Measurements from ENCODE around the gene PPP1R14C. TPM values are rescaled to one million over a fixed set of nuclear protein-coding genes. Genes with fewer than 3 reads are reported as not detected.

PPP1R14C gene
- total and polyA plus RNA-seq, 2 of the 13 experiments (the other 11 are each of a cell fraction or from before 2014, with no cell fraction given) = not detected

GRCh38 chr6:150255840-150256239 is 113.0 kb downstream of the PPP1R14C start:
- Histone ChIP-seq H3K4me1 (ENCODE audit: insufficient read depth, low read length) (no peaks in the 10 kb centered on the region), H4K20me1 (ENCODE audit: insufficient read depth, low read length) (no peaks in the 10 kb centered on the region), H3K9ac (ENCODE audit: insufficient read depth, low read depth, low read length) (no peak overlapping the region), H3K4me3 (replicated peaks in 1 of 3; ENCODE audit: insufficient read depth in 1 of 3, low read depth in 2 of 3, low read length in 3 of 3) (no peak overlapping the region), H3K27ac (ENCODE audit: extremely low read length, insufficient read depth, low read length) (no peak overlapping the region), H3K36me3 (replicated peaks in 1 of 2; ENCODE audit: control insufficient read depth in 1 of 2, insufficient read depth in 2 of 2, low read length in 2 of 2) (no peaks in the 10 kb centered on the region), H2AFZ (ENCODE audit: low read length) (no peak overlapping the region), H3K27me3 (ENCODE audit: control insufficient read depth in 1 of 2, insufficient read depth in 2 of 2, low read length in 2 of 2) (peaks cover 2 to 21% of the 10 kb centered on the region in 2 experiments; a peak in 4 of 5 replicates), H3K9me3 (ENCODE audit: low read length) (no peaks in the 10 kb centered on the region), H3K4me2 (ENCODE audit: low read depth, low read length) (no peak overlapping the region), H3K79me2 (ENCODE audit: insufficient read depth, low read length) (no peaks in the 10 kb centered on the region)
- ATAC-seq (no peak), FAIRE-seq (no peak), DNase-seq (ENCODE audit: low spot score) (no peak)
- 7% methylated on average over 8 of the region's 9 CpGs for WGBS (ENCODE audit: low lambda C conversion rate)
- in situ Hi-C loops (cut with HindIII; ENCODE audit: extremely low pct_ligation_motif_present, low pct_unique_long_range_greater_than_20kb) (no loop called here), intact Hi-C loops (cut with micrococcal nuclease; ENCODE audit: unreplicated experiment) (no loop called here)
- ChIA-PET CTCF (ENCODE audit: low intra/inter-chr PET ratio, low total read pairs) (no interaction called here), POLR2A (no interaction called here)
- no TSS peak for BruUV-seq (replicated peaks)
- no peak for TF ChIP-seq DNMT3B (CRISPR knock-in tag; conservative IDR thresholded peaks at IDR 0.05)
- no peak for TF ChIP-seq CHCHD3 (CRISPR knock-in tag; IDR thresholded peaks at IDR 0.05)
- no peak for TF ChIP-seq GTF3A (CRISPR knock-in tag; conservative IDR thresholded peaks at IDR 0.05)
- no peak for TF ChIP-seq HNF4G (IDR thresholded peaks at IDR 0.05; ENCODE audit: borderline replicate concordance, low read depth, low read length)
- no peak for TF ChIP-seq HNF4G (CRISPR knock-in tag; IDR thresholded peaks at IDR 0.05; ENCODE audit: borderline replicate concordance, low read depth)
- no peak for TF ChIP-seq HMGXB4 (CRISPR knock-in tag; IDR thresholded peaks at IDR 0.05; ENCODE audit: borderline replicate concordance in 1 of 2, low read depth in 1 of 2)
- TF ChIP-seq ZNF317 (CRISPR knock-in tag; IDR thresholded peaks at IDR 0.05) = no peak
- TF ChIP-seq E2F5 (CRISPR knock-in tag; conservative IDR thresholded peaks at IDR 0.05) = no peak
- no peak for TF ChIP-seq ZNF253 (CRISPR knock-in tag; IDR thresholded peaks at IDR 0.05; ENCODE audit: borderline replicate concordance)
- TF ChIP-seq POLR2A (IDR thresholded peaks at IDR 0.05; ENCODE audit: insufficient read depth in 1 of 2, low read depth in 2 of 2, low read length in 2 of 2) = no peak
- no peak for TF ChIP-seq HDAC1 (CRISPR knock-in tag; IDR thresholded peaks at IDR 0.05)
- TF ChIP-seq TEAD3 (CRISPR knock-in tag; optimal IDR thresholded peaks at IDR 0.05; ENCODE audit: borderline replicate concordance) = no peak
- no peak for TF ChIP-seq EHMT2 (IDR thresholded peaks at IDR 0.05; ENCODE audit: borderline replicate concordance, low read depth, low read length)
- TF ChIP-seq RAD51 (IDR thresholded peaks at IDR 0.05; ENCODE audit: borderline replicate concordance) = no peak
- no peak for TF ChIP-seq ZFP90 (CRISPR knock-in tag; IDR thresholded peaks at IDR 0.05; ENCODE audit: borderline replicate concordance)
- no peak for TF ChIP-seq NFYC (CRISPR knock-in tag; IDR thresholded peaks at IDR 0.05)
- TF ChIP-seq ZNF784 (CRISPR knock-in tag; IDR thresholded peaks at IDR 0.05; ENCODE audit: borderline replicate concordance) = no peak
- no peak for TF ChIP-seq SMAD9 (CRISPR knock-in tag; IDR thresholded peaks at IDR 0.05)
- TF ChIP-seq SNAPC5 (CRISPR knock-in tag; IDR thresholded peaks at IDR 0.05; ENCODE audit: borderline replicate concordance) = no peak
- TF ChIP-seq HDAC6 (IDR thresholded peaks at IDR 0.05; ENCODE audit: low read depth, low read length) = no peak
- TF ChIP-seq TMF1 (CRISPR knock-in tag; IDR thresholded peaks at IDR 0.05; ENCODE audit: low read depth) = no peak

Data from HepG2 (cell line).